HEK293 (cell line): ENCODE results near the gene UBE2G2.

Source experiments
- BCL11B ChIP-seq: fragments of 450-650 bp; formaldehyde crosslinking; IDR thresholded peaks from 2 replicates; pipeline ENCODE4 v1.5.1; 2016; ENCODE audit warnings: low read depth, missing biosample characterization, missing genetic modification characterization
- SP3 ChIP-seq: fragments of 450-650 bp; formaldehyde crosslinking; IDR thresholded peaks from 2 replicates; pipeline ENCODE4 v1.5.1; 2016; ENCODE audit warnings: missing biosample characterization, missing genetic modification characterization
- WT1 ChIP-seq: fragments of 450-650 bp; formaldehyde crosslinking; IDR thresholded peaks from 2 replicates; pipeline ENCODE4 v1.5.1; 2016; ENCODE audit warnings: missing biosample characterization, missing genetic modification characterization
- YY1 ChIP-seq: fragments of 450-650 bp; formaldehyde crosslinking; IDR thresholded peaks from 2 replicates; pipeline ENCODE4 v1.5.1; 2018; ENCODE audit warnings: missing biosample characterization, missing genetic modification characterization
- ZBTB7A ChIP-seq: fragments of 450-650 bp; formaldehyde crosslinking; IDR thresholded peaks from 2 replicates; pipeline ENCODE4 v1.5.1; 2016; ENCODE audit warnings: low read depth, missing biosample characterization, missing genetic modification characterization
- ZNF10 ChIP-seq: fragments of 450-650 bp; formaldehyde crosslinking; IDR thresholded peaks from 2 replicates; pipeline ENCODE4 v1.5.1; 2017; ENCODE audit warnings: missing biosample characterization, missing genetic modification characterization
- ZNF112 ChIP-seq: fragments of 450-650 bp; formaldehyde crosslinking; IDR thresholded peaks from 2 replicates; pipeline ENCODE4 v1.5.0; 2017; ENCODE audit warnings: missing biosample characterization, missing genetic modification characterization
- ZNF138 ChIP-seq: fragments of 450-650 bp; formaldehyde crosslinking; IDR thresholded peaks from 2 replicates; pipeline ENCODE4 v1.5.1; 2016; ENCODE audit warnings: missing biosample characterization, missing genetic modification characterization, borderline replicate concordance
- ZNF174 ChIP-seq: fragments of 450-650 bp; formaldehyde crosslinking; IDR thresholded peaks from 2 replicates; pipeline ENCODE4 v1.5.0; 2017; ENCODE audit warnings: missing biosample characterization, mild to moderate bottlenecking, missing genetic modification characterization
- ZNF184 ChIP-seq: fragments of 450-650 bp; IDR thresholded peaks from 2 replicates; pipeline ENCODE4 v1.5.1; 2018; ENCODE audit warnings: missing biosample characterization, mild to moderate bottlenecking, missing genetic modification characterization
- ZNF266 ChIP-seq: fragments of 450-650 bp; formaldehyde crosslinking; IDR thresholded peaks from 2 replicates; pipeline ENCODE4 v1.5.1; 2016; ENCODE audit warnings: missing biosample characterization, missing genetic modification characterization, low read depth
- ZNF416 ChIP-seq: fragments of 450-650 bp; formaldehyde crosslinking; IDR thresholded peaks from 2 replicates; pipeline ENCODE4 v1.5.1; 2016; ENCODE audit warnings: missing biosample characterization, missing genetic modification characterization
- ZNF555 ChIP-seq: fragments of 450-650 bp; formaldehyde crosslinking; conservative IDR thresholded peaks from 2 replicates; pipeline ENCODE4 v1.5.1; 2017; ENCODE audit warnings: missing biosample characterization, mild to moderate bottlenecking, missing genetic modification characterization, inconsistent platforms
- ZNF561 ChIP-seq: fragments of 450-650 bp; IDR thresholded peaks from 2 replicates; pipeline ENCODE4 v1.5.1; 2018; ENCODE audit warnings: missing biosample characterization, missing genetic modification characterization, borderline replicate concordance
- ZNF626 ChIP-seq: fragments of 450-650 bp; sonication (Bioruptor Pico); formaldehyde crosslinking; IDR thresholded peaks from 2 replicates; pipeline ENCODE4 v1.5.1; 2018; ENCODE audit warnings: missing biosample characterization, missing genetic modification characterization, inconsistent platforms
- ZNF654 ChIP-seq: fragments of 450-650 bp; formaldehyde crosslinking; IDR thresholded peaks from 2 replicates; pipeline ENCODE4 v1.5.1; 2016; ENCODE audit warnings: low read depth, missing biosample characterization, missing genetic modification characterization
- ZNF658 ChIP-seq: fragments of 450-650 bp; formaldehyde crosslinking; IDR thresholded peaks from 2 replicates; pipeline ENCODE4; 2016; ENCODE audit warnings: missing biosample characterization, missing genetic modification characterization
- ZNF660 ChIP-seq: fragments of 450-650 bp; IDR thresholded peaks from 2 replicates; pipeline ENCODE4 v1.5.1; 2018; ENCODE audit warnings: missing biosample characterization, mild to moderate bottlenecking, missing genetic modification characterization
- ZNF677 ChIP-seq: fragments of 450-650 bp; IDR thresholded peaks from 2 replicates; pipeline ENCODE4 v1.5.0; 2018; ENCODE audit warnings: missing biosample characterization, mild to moderate bottlenecking, missing genetic modification characterization, moderate library complexity
- ZNF76 ChIP-seq: fragments of 450-650 bp; formaldehyde crosslinking; IDR thresholded peaks from 2 replicates; pipeline ENCODE4; 2016; ENCODE audit warnings: low read depth, missing biosample characterization, missing genetic modification characterization, borderline replicate concordance
- ZNF777 ChIP-seq: fragments of 450-650 bp; formaldehyde crosslinking; IDR thresholded peaks from 2 replicates; pipeline ENCODE4 v1.5.1; 2017; ENCODE audit warnings: missing biosample characterization, missing genetic modification characterization, borderline replicate concordance
- ZNF837 ChIP-seq: fragments of 450-650 bp; formaldehyde crosslinking; IDR thresholded peaks from 2 replicates; pipeline ENCODE4 v1.5.1; 2016; ENCODE audit warnings: missing biosample characterization, missing genetic modification characterization
- ZNF843 ChIP-seq: fragments of 450-650 bp; formaldehyde crosslinking; IDR thresholded peaks from 2 replicates; pipeline ENCODE4 v1.5.1; 2016; ENCODE audit warnings: missing biosample characterization, missing genetic modification characterization
- TF ChIP-seq, protein P1 (sequence below): fragments of 450-650 bp; formaldehyde crosslinking; IDR thresholded peaks from 2 replicates; pipeline ENCODE4 v1.5.1; 2016; ENCODE audit warnings: missing biosample characterization, missing genetic modification characterization
- TF ChIP-seq, protein P2 (sequence below): fragments of 450-650 bp; formaldehyde crosslinking; IDR thresholded peaks from 2 replicates; pipeline ENCODE4 v1.5.1; 2016; ENCODE audit warnings: missing biosample characterization, missing genetic modification characterization
- TF ChIP-seq, protein P3 (sequence below): fragments of 450-650 bp; formaldehyde crosslinking; IDR thresholded peaks from 2 replicates; pipeline ENCODE4 v1.5.1; 2016; ENCODE audit warnings: missing biosample characterization, missing genetic modification characterization, borderline replicate concordance
- TF ChIP-seq, protein P4 (sequence below): fragments of 450-650 bp; formaldehyde crosslinking; IDR thresholded peaks from 2 replicates; pipeline ENCODE4 v1.5.1; 2017; ENCODE audit warnings: missing biosample characterization, missing genetic modification characterization
- TF ChIP-seq, protein P5 (sequence below): fragments of 450-650 bp; IDR thresholded peaks from 2 replicates; pipeline ENCODE4 v1.5.1; 2018; ENCODE audit warnings: missing biosample characterization, mild to moderate bottlenecking, missing genetic modification characterization

Gene UBE2G2

DNA sequence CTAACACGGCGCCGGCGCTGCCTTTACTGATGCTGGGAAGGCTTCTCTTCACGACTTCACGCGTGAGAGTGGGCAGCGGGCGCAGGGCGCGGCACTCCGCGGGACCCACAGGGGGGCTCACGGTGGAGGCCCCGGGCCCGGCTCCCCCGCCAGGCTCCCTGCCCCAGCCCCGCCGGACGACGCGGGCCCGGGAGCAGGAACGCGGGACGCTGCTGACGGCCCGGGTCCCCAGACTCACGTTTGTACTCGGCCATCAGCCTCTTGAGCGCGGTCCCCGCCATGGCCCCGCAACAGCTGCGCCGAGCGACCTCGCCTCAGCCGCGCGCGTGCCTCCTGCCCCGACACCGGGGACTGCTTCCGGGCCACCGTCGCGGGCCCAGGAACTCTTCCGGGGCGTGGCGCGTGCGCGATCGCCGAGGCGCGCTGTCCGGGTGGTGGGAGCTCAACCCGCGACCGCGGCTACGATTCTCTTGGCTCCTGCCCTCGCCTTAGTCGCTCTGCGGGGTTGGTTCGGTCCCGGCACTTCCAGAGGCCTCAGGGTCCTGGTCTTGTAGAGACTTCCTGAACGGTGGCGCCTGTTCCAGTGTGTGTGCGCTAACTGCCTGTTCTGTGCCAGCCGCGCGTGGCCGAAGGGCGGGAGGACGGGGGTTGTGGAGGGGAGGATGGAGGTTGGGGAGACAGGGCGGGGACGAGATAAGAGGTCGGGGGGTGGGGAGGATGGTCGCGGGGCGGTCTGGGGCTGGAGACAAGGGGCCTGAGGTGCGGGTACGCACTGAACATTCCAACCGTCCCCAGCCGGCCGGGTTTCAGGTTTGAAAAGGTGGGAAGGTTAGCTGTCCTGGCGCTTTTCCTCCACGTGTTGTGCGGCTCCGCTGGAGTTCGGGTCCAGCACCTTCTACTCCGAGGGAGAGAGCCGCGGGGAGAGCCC lies at the start of gene UBE2G2 (continued):
- TF ChIP-seq, protein P1, sequence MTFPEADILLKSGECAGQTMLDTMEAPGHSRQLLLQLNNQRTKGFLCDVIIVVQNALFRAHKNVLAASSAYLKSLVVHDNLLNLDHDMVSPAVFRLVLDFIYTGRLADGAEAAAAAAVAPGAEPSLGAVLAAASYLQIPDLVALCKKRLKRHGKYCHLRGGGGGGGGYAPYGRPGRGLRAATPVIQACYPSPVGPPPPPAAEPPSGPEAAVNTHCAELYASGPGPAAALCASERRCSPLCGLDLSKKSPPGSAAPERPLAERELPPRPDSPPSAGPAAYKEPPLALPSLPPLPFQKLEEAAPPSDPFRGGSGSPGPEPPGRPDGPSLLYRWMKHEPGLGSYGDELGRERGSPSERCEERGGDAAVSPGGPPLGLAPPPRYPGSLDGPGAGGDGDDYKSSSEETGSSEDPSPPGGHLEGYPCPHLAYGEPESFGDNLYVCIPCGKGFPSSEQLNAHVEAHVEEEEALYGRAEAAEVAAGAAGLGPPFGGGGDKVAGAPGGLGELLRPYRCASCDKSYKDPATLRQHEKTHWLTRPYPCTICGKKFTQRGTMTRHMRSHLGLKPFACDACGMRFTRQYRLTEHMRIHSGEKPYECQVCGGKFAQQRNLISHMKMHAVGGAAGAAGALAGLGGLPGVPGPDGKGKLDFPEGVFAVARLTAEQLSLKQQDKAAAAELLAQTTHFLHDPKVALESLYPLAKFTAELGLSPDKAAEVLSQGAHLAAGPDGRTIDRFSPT (tag by site-specific recombination) = no peak
- TF ChIP-seq ZNF777 (tag by site-specific recombination) (no peak), ZNF837 (tag by site-specific recombination) (no peak), SP3 (tag by site-specific recombination) (peak; percentile 79), ZNF658 (tag by site-specific recombination) (no peak), ZNF654 (tag by site-specific recombination) (no peak), YY1 (tag by site-specific recombination) (peak; percentile 83), ZNF677 (no peak), ZNF112 (tag by site-specific recombination) (no peak), ZNF138 (no peak), ZNF174 (tag by site-specific recombination) (0 out of 2 replicates have a peak, but pooled peaks have one; percentile 34), WT1 (tag by site-specific recombination) (peak; percentile 53; the same call in 1 of the 2 replicates), ZBTB7A (no peak), ZNF555 (tag by site-specific recombination) (no peak), ZNF626 (tag by site-specific recombination) (no peak), ZNF10 (0 out of 2 replicates have a peak, but pooled peaks have one; percentile 16), ZNF843 (tag by site-specific recombination) (0 out of 2 replicates have a peak, but pooled peaks have one; percentile 9), ZNF416 (tag by site-specific recombination) (no peak), ZNF76 (tag by site-specific recombination) (peak; percentile 73; the same call in 1 of the 2 replicates), ZNF184 (peak; percentile 68; the same call in 1 of the 2 replicates), BCL11B (tag by site-specific recombination) (no peak), ZNF660 (tag by site-specific recombination) (peak; percentile 60), ZNF561 (peak; percentile 94), ZNF266 (tag by site-specific recombination) (no peak)
- TF ChIP-seq, protein P2, sequence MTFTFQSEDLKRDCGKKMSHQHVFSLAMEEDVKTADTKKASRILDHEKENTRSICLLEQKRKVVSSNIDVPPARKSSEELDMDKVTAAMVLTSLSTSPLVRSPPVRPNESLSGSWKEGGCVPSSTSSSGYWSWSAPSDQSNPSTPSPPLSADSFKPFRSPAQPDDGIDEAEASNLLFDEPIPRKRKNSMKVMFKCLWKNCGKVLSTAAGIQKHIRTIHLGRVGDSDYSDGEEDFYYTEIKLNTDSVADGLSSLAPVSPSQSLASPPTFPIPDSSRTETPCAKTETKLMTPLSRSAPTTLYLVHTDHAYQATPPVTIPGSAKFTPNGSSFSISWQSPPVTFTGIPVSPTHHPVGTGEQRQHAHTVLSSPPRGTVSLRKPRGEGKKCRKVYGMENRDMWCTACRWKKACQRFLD (tag by site-specific recombination) = peak; percentile 85
- TF ChIP-seq, protein P3, sequence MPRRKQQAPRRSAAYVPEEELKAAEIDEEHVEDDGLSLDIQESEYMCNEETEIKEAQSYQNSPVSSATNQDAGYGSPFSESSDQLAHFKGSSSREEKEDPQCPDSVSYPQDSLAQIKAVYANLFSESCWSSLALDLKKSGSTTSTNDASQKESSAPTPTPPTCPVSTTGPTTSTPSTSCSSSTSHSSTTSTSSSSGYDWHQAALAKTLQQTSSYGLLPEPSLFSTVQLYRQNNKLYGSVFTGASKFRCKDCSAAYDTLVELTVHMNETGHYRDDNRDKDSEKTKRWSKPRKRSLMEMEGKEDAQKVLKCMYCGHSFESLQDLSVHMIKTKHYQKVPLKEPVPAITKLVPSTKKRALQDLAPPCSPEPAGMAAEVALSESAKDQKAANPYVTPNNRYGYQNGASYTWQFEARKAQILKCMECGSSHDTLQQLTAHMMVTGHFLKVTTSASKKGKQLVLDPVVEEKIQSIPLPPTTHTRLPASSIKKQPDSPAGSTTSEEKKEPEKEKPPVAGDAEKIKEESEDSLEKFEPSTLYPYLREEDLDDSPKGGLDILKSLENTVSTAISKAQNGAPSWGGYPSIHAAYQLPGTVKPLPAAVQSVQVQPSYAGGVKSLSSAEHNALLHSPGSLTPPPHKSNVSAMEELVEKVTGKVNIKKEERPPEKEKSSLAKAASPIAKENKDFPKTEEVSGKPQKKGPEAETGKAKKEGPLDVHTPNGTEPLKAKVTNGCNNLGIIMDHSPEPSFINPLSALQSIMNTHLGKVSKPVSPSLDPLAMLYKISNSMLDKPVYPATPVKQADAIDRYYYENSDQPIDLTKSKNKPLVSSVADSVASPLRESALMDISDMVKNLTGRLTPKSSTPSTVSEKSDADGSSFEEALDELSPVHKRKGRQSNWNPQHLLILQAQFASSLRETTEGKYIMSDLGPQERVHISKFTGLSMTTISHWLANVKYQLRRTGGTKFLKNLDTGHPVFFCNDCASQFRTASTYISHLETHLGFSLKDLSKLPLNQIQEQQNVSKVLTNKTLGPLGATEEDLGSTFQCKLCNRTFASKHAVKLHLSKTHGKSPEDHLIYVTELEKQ (tag by site-specific recombination) = no peak
- TF ChIP-seq, protein P4, sequence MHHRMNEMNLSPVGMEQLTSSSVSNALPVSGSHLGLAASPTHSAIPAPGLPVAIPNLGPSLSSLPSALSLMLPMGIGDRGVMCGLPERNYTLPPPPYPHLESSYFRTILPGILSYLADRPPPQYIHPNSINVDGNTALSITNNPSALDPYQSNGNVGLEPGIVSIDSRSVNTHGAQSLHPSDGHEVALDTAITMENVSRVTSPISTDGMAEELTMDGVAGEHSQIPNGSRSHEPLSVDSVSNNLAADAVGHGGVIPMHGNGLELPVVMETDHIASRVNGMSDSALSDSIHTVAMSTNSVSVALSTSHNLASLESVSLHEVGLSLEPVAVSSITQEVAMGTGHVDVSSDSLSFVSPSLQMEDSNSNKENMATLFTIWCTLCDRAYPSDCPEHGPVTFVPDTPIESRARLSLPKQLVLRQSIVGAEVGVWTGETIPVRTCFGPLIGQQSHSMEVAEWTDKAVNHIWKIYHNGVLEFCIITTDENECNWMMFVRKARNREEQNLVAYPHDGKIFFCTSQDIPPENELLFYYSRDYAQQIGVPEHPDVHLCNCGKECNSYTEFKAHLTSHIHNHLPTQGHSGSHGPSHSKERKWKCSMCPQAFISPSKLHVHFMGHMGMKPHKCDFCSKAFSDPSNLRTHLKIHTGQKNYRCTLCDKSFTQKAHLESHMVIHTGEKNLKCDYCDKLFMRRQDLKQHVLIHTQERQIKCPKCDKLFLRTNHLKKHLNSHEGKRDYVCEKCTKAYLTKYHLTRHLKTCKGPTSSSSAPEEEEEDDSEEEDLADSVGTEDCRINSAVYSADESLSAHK (tag by site-specific recombination) = no peak
- TF ChIP-seq, protein P5, sequence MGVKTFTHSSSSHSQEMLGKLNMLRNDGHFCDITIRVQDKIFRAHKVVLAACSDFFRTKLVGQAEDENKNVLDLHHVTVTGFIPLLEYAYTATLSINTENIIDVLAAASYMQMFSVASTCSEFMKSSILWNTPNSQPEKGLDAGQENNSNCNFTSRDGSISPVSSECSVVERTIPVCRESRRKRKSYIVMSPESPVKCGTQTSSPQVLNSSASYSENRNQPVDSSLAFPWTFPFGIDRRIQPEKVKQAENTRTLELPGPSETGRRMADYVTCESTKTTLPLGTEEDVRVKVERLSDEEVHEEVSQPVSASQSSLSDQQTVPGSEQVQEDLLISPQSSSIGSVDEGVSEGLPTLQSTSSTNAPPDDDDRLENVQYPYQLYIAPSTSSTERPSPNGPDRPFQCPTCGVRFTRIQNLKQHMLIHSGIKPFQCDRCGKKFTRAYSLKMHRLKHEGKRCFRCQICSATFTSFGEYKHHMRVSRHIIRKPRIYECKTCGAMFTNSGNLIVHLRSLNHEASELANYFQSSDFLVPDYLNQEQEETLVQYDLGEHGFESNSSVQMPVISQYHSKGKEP (tag by site-specific recombination) = no peak; the same call in 1 of the 2 replicates
